Inflammatory macrophage treated with lipopolysaccharide for 4 hours (primary cell): Measurements from ENCODE around the gene TNNT1.
"Not testable (repeated sequence)": the region's sequence is repeated elsewhere in the genome, so short reads cannot be mapped to it uniquely, and the experiment has no call there.

Source experiments
- DNase-seq: peaks from one replicate; pipeline ENCODE4 v3.0.0-alpha.2; 2020

Gene TNNT1

GRCh38 chr19:55136399-55137102 is 12.5 kb downstream of the TNNT1 start:
- no peak for DNase-seq

- no peak for DNase-seq
Observed at GRCh38 chr19:55134736-55135135, 14.3 kb downstream of the TNNT1 start.

GRCh38 chr19:55133639-55134444 is 15.2 kb downstream of the TNNT1 start:
- DNase-seq = peak; percentile 20

GRCh38 chr19:55132453-55133129 is 16.4 kb downstream of the TNNT1 start:
- peak; percentile 36 for DNase-seq

- no peak for DNase-seq
Observed at GRCh38 chr19:55131421-55131820, 17.6 kb downstream of the TNNT1 start.

- peak; percentile 91 for DNase-seq
Observed at GRCh38 chr19:55119053-55119452, 30.0 kb downstream of the TNNT1 start.

- DNase-seq = peak; percentile 40
Observed at GRCh38 chr19:55118401-55118991, 30.5 kb downstream of the TNNT1 start.

- peak; percentile 100 for DNase-seq
Observed at GRCh38 chr19:55117663-55118391, 31.2 kb downstream of the TNNT1 start.

GRCh38 chr19:55116859-55117662 is 31.9 kb downstream of the TNNT1 start, which contains the start of gene PPP1R12C:
PPP1R12C (minus strand) TSS chr19:55117637; CDS start chr19:55117543, 94 bp downstream.
- peak; percentile 17 for DNase-seq

- DNase-seq = peak; percentile 76
Observed at GRCh38 chr19:55116232-55116858, 32.7 kb downstream of the TNNT1 start.

- DNase-seq = no peak
Observed at GRCh38 chr19:55115446-55116065, 33.5 kb downstream of the TNNT1 start.

- no peak for DNase-seq
Observed at GRCh38 chr19:55114566-55115145, 34.4 kb downstream of the TNNT1 start.

GRCh38 chr19:55113570-55114039 is 35.4 kb downstream of the TNNT1 start:
- DNase-seq = no peak

GRCh38 chr19:55112777-55113569 is 36.0 kb downstream of the TNNT1 start:
- DNase-seq = no peak

- no peak for DNase-seq
Observed at GRCh38 chr19:55112246-55112776, 36.7 kb downstream of the TNNT1 start.

- DNase-seq = no peak
Observed at GRCh38 chr19:55111238-55111831, 37.7 kb downstream of the TNNT1 start.

- DNase-seq = no peak
Observed at GRCh38 chr19:55109527-55110291, 39.3 kb downstream of the TNNT1 start.

GRCh38 chr19:55107252-55107651 is 41.8 kb downstream of the TNNT1 start:
- DNase-seq = not testable (repeated sequence)
